CD4-positive, alpha-beta T cell treated with Interleukin-17A for 1 hour (primary cell): ENCODE data around the gene S1PR2.
"Not testable (repeated sequence)": the region's sequence is repeated elsewhere in the genome, so short reads cannot be mapped to it uniquely, and the experiment has no call there.

ENCODE experiments used
- DNase-seq: peaks from one replicate; pipeline ENCODE4 v3.0.0-alpha.2; 2020

Gene S1PR2

GRCh38 chr19:10252707-10253106, 21.6 kb upstream of the S1PR2 start:
- no peak for DNase-seq

GRCh38 chr19:10251792-10252694, 20.9 kb upstream of the S1PR2 start, which contains the start of gene MRPL4:
TSS of gene MRPL4 (plus strand) at chr19:10252214. CDS start at chr19:10252254, 40 bp downstream.
- DNase-seq = peak; percentile 98

GRCh38 chr19:10246511-10246910, 15.4 kb upstream of the S1PR2 start:
- no peak for DNase-seq

GRCh38 chr19:10245189-10245939, 14.2 kb upstream of the S1PR2 start:
- DNase-seq = no peak

GRCh38 chr19:10243606-10244005, 12.5 kb upstream of the S1PR2 start:
- no peak for DNase-seq

- not testable (repeated sequence) for DNase-seq
These were observed 10.8 kb upstream of the S1PR2 start for GRCh38 chr19:10241826-10242449.

- no peak for DNase-seq
These were observed 7.1 kb upstream of the S1PR2 start for GRCh38 chr19:10238172-10238783.

- no peak for DNase-seq
These were observed 6.6 kb upstream of the S1PR2 start for GRCh38 chr19:10237702-10238101.

GRCh38 chr19:10235409-10235808, 4.3 kb upstream of the S1PR2 start:
- not testable (repeated sequence) for DNase-seq

GRCh38 chr19:10235003-10235402, 3.9 kb upstream of the S1PR2 start:
- no peak for DNase-seq

- DNase-seq = no peak
These were observed 2.8 kb upstream of the S1PR2 start for GRCh38 chr19:10233946-10234345.

GRCh38 chr19:10231612-10232228, 589 bp upstream of the S1PR2 start:
- no peak for DNase-seq

- DNase-seq = peak; percentile 83
These were observed 814 bp downstream of the S1PR2 start for GRCh38 chr19:10230173-10230860.

GRCh38 chr19:10228920-10229319, 2.2 kb downstream of the S1PR2 start:
- DNase-seq = peak; percentile 71

- DNase-seq = no peak
These were observed 2.7 kb downstream of the S1PR2 start for GRCh38 chr19:10228393-10228792.

GRCh38 chr19:10227026-10227971, 3.8 kb downstream of the S1PR2 start:
- DNase-seq = no peak

- no peak for DNase-seq
These were observed 4.6 kb downstream of the S1PR2 start for GRCh38 chr19:10226376-10227025.

GRCh38 chr19:10226021-10226375, 5.1 kb downstream of the S1PR2 start:
- no peak for DNase-seq

- DNase-seq = no peak
These were observed 6.8 kb downstream of the S1PR2 start for GRCh38 chr19:10224337-10224736.
